HEK293 (cell line): ENCODE data around the gene ROBO1.

ENCODE experiments used
- GLI4 ChIP-seq: fragments of 450-650 bp; formaldehyde crosslinking; IDR thresholded peaks from 2 replicates; pipeline ENCODE4 v1.5.1; 2016; ENCODE audit warnings: missing biosample characterization, missing genetic modification characterization
- ZNF37A ChIP-seq: fragments of 450-650 bp; IDR thresholded peaks from 2 replicates; pipeline ENCODE4 v1.5.1; 2018; ENCODE audit warnings: missing biosample characterization, missing genetic modification characterization
- ZNF585B ChIP-seq: fragments of 450-650 bp; formaldehyde crosslinking; IDR thresholded peaks from 2 replicates; pipeline ENCODE4 v1.5.1; 2016; ENCODE audit warnings: missing biosample characterization, missing genetic modification characterization

- TF ChIP-seq ZNF37A (no peak), GLI4 (tag by site-specific recombination) (no peak), ZNF585B (tag by site-specific recombination) (no peak)
Observed at GRCh38 chr3:78895528-78895927, 872.3 kb downstream of the ROBO1 start.
